Endodermal cell (in vitro differentiated cells): Measurements from ENCODE around the gene RCAN2. TPM values are rescaled to one million over a fixed set of nuclear protein-coding genes. Genes with fewer than 3 reads are reported as not detected.

ENCODE experiments used
- DNase-seq: peaks from one replicate; pipeline ENCODE4 v3.0.0-alpha.2; 2017
- H3K27ac ChIP-seq: 2 replicates; pipeline ENCODE4 v1.5.1; 2013; ENCODE audit warnings: mild to moderate bottlenecking, low read depth, low read length, moderate library complexity
- H3K27me3 ChIP-seq: 2 replicates; pipeline ENCODE4 v1.6.1; 2013; ENCODE audit warnings: mild to moderate bottlenecking, low read length, moderate library complexity; ENCODE audit not compliant: insufficient read depth, control insufficient read depth, poor library complexity, severe bottlenecking
- H3K36me3 ChIP-seq: 2 replicates; pipeline ENCODE4 v1.7.0; 2013; ENCODE audit warnings: mild to moderate bottlenecking, low read length, moderate library complexity; ENCODE audit not compliant: control insufficient read depth, insufficient read depth
- H3K4me1 ChIP-seq: one replicate; pipeline ENCODE4 v1.7.0; 2013; ENCODE audit warnings: low read length; ENCODE audit not compliant: control insufficient read depth, insufficient read depth
- H3K4me3 ChIP-seq: 2 replicates; pipeline ENCODE4 v1.5.1; 2013; ENCODE audit warnings: mild to moderate bottlenecking, low read length, moderate library complexity
- H3K9ac ChIP-seq: 2 replicates; pipeline ENCODE4 v1.6.1; 2013; ENCODE audit warnings: mild to moderate bottlenecking, low read length, moderate library complexity; ENCODE audit not compliant: poor library complexity, severe bottlenecking; ENCODE audit errors: extremely low read depth
- H3K9me3 ChIP-seq: 2 replicates; pipeline ENCODE4 v1.6.1; 2013; ENCODE audit warnings: mild to moderate bottlenecking, low read length, moderate library complexity; ENCODE audit not compliant: control insufficient read depth
- H3K27ac Mint-ChIP-seq: 2 replicates; pipeline ENCODE4 v1.8.0; 2020; ENCODE audit warnings: mixed read lengths
- H3K27me3 Mint-ChIP-seq: 2 replicates; pipeline ENCODE4 v1.8.0; 2021; ENCODE audit warnings: mild to moderate bottlenecking, mixed read lengths; ENCODE audit not compliant: insufficient read depth
- H3K36me3 Mint-ChIP-seq: 2 replicates; pipeline ENCODE4 v1.8.0; 2020; ENCODE audit warnings: low read depth, mixed read lengths
- H3K4me1 Mint-ChIP-seq: 2 replicates; pipeline ENCODE4 v1.8.0; 2020; ENCODE audit warnings: mixed read lengths
- H3K4me3 Mint-ChIP-seq: 2 replicates; pipeline ENCODE4 v1.8.0; 2020; ENCODE audit warnings: mild to moderate bottlenecking, moderate library complexity, mixed read lengths
- H3K9me3 Mint-ChIP-seq: 2 replicates; pipeline ENCODE4 v1.8.0; 2020; ENCODE audit warnings: mild to moderate bottlenecking, mixed read lengths
- WGBS, 2 experiments: methylation state at CpG; one replicate each; pipeline versions ENCODE4 v1.1.5 to v1.1.7; 2013; ENCODE audit warnings: missing lambda C conversion rate in 2 of 2, mixed read lengths in 1 of 2; ENCODE audit not compliant: insufficient coverage in 1 of 2, insufficient read length in 1 of 2; 5-methylcytosine and 5-hydroxymethylcytosine counted together
- total RNA-seq, 2 donors: library from RNA; stranded (reverse); fragmentation: NEBNext Ultra II Directional in 1 of 2; extraction: Animal tissue kit (Norgen Biotek cat#: 25700) in 1 of 2; gene quantifications; 2 replicates in 1 of 2; 3 replicates in 1 of 2; pipeline ENCODE4 v1.2.1, GENCODE V29; 2021
- TF ChIP-seq, protein P1 (sequence below): fragments of 200-600 bp; sonication (generic); conservative IDR thresholded peaks from 2 replicates; pipeline ENCODE4 v1.5.0; 2021; ENCODE audit warnings: antibody characterized with exemption, mild to moderate bottlenecking

The RCAN2 gene
- total RNA-seq, 2 donors from 2014 or later = 15.7 to 16.7 TPM

GRCh38 chr6:46453741-46454316 is 37.4 kb downstream of the RCAN2 start:
- Mint-ChIP-seq H3K4me3 (no peak overlapping the region), H3K9me3 (peaks cover 11% of the 10 kb centered on the region), H3K36me3 (peaks cover 10% of the 10 kb centered on the region), H3K27me3 (no peaks in the 10 kb centered on the region), H3K27ac (no peak overlapping the region), H3K4me1 (peaks cover 44% of the 10 kb centered on the region)
- H3K4me1 ChIP-seq = peaks cover 9% of the 10 kb centered on the region
- H3K27ac ChIP-seq = no peak overlapping the region
- WGBS, 2 experiments = 88 to 92% methylated on average over 3 of the region's 3 CpGs
- H3K36me3 ChIP-seq = no peaks in the 10 kb centered on the region
- TF ChIP-seq, protein P1, sequence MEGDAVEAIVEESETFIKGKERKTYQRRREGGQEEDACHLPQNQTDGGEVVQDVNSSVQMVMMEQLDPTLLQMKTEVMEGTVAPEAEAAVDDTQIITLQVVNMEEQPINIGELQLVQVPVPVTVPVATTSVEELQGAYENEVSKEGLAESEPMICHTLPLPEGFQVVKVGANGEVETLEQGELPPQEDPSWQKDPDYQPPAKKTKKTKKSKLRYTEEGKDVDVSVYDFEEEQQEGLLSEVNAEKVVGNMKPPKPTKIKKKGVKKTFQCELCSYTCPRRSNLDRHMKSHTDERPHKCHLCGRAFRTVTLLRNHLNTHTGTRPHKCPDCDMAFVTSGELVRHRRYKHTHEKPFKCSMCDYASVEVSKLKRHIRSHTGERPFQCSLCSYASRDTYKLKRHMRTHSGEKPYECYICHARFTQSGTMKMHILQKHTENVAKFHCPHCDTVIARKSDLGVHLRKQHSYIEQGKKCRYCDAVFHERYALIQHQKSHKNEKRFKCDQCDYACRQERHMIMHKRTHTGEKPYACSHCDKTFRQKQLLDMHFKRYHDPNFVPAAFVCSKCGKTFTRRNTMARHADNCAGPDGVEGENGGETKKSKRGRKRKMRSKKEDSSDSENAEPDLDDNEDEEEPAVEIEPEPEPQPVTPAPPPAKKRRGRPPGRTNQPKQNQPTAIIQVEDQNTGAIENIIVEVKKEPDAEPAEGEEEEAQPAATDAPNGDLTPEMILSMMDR = no peak
- H3K27me3 ChIP-seq = no peaks in the 10 kb centered on the region
- H3K9me3 ChIP-seq = peaks cover 14% of the 10 kb centered on the region
- no peak overlapping the region for H3K9ac ChIP-seq
- DNase-seq = no peak
- no peak overlapping the region for H3K4me3 ChIP-seq

DNA sequence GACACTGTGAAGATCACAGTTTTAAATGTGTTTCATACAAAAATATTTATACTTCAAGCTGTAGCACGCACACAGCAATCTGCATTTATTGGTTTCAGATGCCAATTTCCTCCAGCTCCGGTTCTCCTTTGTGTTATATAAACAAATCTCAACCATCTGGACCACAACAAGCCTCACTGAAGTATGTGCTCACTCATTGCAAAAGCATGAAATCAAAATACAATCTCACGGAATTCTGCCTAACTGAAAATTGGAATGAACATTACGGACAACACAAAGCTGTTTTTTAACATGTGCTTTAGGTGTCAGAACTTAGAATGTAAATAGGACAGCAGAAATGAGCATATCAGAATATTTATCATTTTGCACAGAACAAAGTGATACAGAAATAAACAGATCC is 38.0 kb downstream of the RCAN2 start:
- peaks cover 9% of the 10 kb centered on the region for H3K4me1 ChIP-seq

DNA sequence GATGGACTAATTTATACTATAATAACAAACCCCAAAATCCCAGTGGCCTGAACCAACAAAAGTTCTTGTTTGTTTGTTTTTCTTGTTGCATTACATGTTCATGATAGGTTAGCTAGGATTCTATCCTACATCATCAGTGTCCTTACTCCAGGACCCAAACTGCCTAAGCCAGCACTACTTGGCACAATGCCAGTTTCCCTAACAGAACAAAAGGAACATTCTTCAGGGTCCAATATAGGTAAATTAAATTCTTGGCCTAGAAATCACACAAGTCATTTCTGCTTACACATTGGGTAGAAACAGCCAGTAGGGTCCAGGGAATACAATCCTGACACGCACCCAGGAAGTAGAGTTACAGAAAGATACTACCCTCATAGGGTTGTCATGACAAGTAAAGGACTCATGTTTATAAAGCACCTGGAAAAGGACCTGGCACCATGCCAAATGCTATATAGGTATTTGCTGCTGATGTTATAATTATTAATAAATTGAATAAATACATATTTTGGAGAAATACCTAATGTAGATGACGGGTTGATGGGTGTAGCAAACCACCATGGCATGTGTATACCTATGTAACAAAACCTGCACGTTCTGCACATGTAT is 38.8 kb downstream of the RCAN2 start:
- Histone ChIP-seq H3K9me3 (peaks cover 14% of the 10 kb centered on the region), H3K9ac (no peak overlapping the region), H3K27ac (no peak overlapping the region), H3K27me3 (no peaks in the 10 kb centered on the region), H3K36me3 (no peaks in the 10 kb centered on the region), H3K4me3 (no peak overlapping the region), H3K4me1 (peaks cover 9% of the 10 kb centered on the region)
- no peak for DNase-seq
- 83 to 98% methylated on average over 1 to 3 of the region's 3 CpGs for WGBS, 2 experiments
- Mint-ChIP-seq H3K9me3 (peaks cover 24% of the 10 kb centered on the region), H3K4me3 (no peak overlapping the region), H3K4me1 (peaks cover 40% of the 10 kb centered on the region), H3K36me3 (peaks cover 10% of the 10 kb centered on the region), H3K27ac (no peak overlapping the region), H3K27me3 (no peaks in the 10 kb centered on the region)
- TF ChIP-seq, protein P1 = no peak

More for the DNA sequence above, 38.0 kb downstream of the RCAN2 start:
- peaks cover 44% of the 10 kb centered on the region for H3K4me1 Mint-ChIP-seq
- WGBS, 2 experiments = 91 to 93% methylated on average over 4 of the region's 4 CpGs
- Histone ChIP-seq H3K9ac (no peak overlapping the region), H3K27ac (no peak overlapping the region), H3K4me3 (no peak overlapping the region), H3K36me3 (no peaks in the 10 kb centered on the region), H3K27me3 (no peaks in the 10 kb centered on the region), H3K9me3 (peaks cover 14% of the 10 kb centered on the region)
- TF ChIP-seq, protein P1 = no peak
- H3K36me3 Mint-ChIP-seq = peaks cover 10% of the 10 kb centered on the region
- H3K27me3 Mint-ChIP-seq = no peaks in the 10 kb centered on the region
- no peak overlapping the region for H3K27ac Mint-ChIP-seq
- peaks cover 17% of the 10 kb centered on the region for H3K9me3 Mint-ChIP-seq
- H3K4me3 Mint-ChIP-seq = no peak overlapping the region
- DNase-seq = no peak
